Measurements from ENCODE around the gene CYP26B1. TPM values are rescaled to one million over a fixed set of nuclear protein-coding genes. Genes with fewer than 3 reads are reported as not detected.

Gene CYP26B1
- total and polyA plus RNA-seq, 12 donors: 0.88 to 8.3 (median 4.7) TPM

GRCh38 chr2:72085513-72085912, 62.1 kb downstream of the CYP26B1 start:
- no peak for DNase-seq
- Histone ChIP-seq H3K9me3 (peaks cover 0 to 5% (median 0%) of the 10 kb centered on the region in 11 donors), H3K36me3 (no peaks in the 10 kb centered on the region), H3K4me1 (no peaks in the 10 kb centered on the region), H3K27ac (no peak overlapping the region), H3K4me3 (no peak overlapping the region), H3K27me3 (peaks cover 0 to 7% (median 0%) of the 10 kb centered on the region in 7 donors)
- ATAC-seq: no peak
- WGBS, 2 donors: 86 to 92% methylated on average over 2 of the region's 2 CpGs
- intact Hi-C loops (cut with DNase I): no loop called here
- TF ChIP-seq CTCF (IDR thresholded peaks at IDR 0.05): no peak

GRCh38 chr2:72085036-72085435, 62.6 kb downstream of the CYP26B1 start:
- ATAC-seq: no peak
- intact Hi-C loops (cut with DNase I): no loop called here
- 92% methylated on average over 10 of the region's 10 CpGs for WGBS, 2 donors
- no peaks in the 10 kb centered on the region for H3K4me1 ChIP-seq
- peaks cover 0 to 5% (median 0%) of the 10 kb centered on the region in 11 donors for H3K9me3 ChIP-seq
- H3K27ac ChIP-seq: no peak overlapping the region
- no peak overlapping the region for H3K4me3 ChIP-seq
- H3K27me3 ChIP-seq: peaks cover 0 to 7% (median 0%) of the 10 kb centered on the region in 7 donors
- no peaks in the 10 kb centered on the region for H3K36me3 ChIP-seq
- no peak for DNase-seq
- no peak for TF ChIP-seq CTCF (IDR thresholded peaks at IDR 0.05)

GRCh38 chr2:72084584-72084976, 63.1 kb downstream of the CYP26B1 start:
- Histone ChIP-seq H3K4me3 (no peak overlapping the region), H3K36me3 (no peaks in the 10 kb centered on the region), H3K27me3 (peaks cover 0 to 7% (median 0%) of the 10 kb centered on the region in 7 donors), H3K9me3 (peaks cover 0 to 5% (median 0%) of the 10 kb centered on the region in 11 donors), H3K4me1 (no peaks in the 10 kb centered on the region), H3K27ac (no peak overlapping the region)
- ATAC-seq (no peak), DNase-seq (no peak)
- intact Hi-C loops (cut with DNase I): no loop called here
- TF ChIP-seq CTCF (IDR thresholded peaks at IDR 0.05): no peak
- 85 to 95% methylated on average over 6 of the region's 6 CpGs for WGBS, 2 donors

GRCh38 chr2:72083751-72084583, 63.7 kb downstream of the CYP26B1 start:
- intact Hi-C loops (cut with DNase I): no loop called here
- ATAC-seq (no peak), DNase-seq (no peak)
- WGBS, 2 donors: 83 to 86% methylated on average over 24 of the region's 24 CpGs
- no peaks in the 10 kb centered on the region for H3K4me1 ChIP-seq
- peaks cover 0 to 5% (median 0%) of the 10 kb centered on the region in 7 donors for H3K27me3 ChIP-seq
- H3K27ac ChIP-seq: no peak overlapping the region
- H3K9me3 ChIP-seq: peaks cover 0 to 5% (median 0%) of the 10 kb centered on the region in 11 donors
- no peak for TF ChIP-seq CTCF (IDR thresholded peaks at IDR 0.05)
- no peaks in the 10 kb centered on the region for H3K36me3 ChIP-seq
- no peak overlapping the region for H3K4me3 ChIP-seq

All from heart right ventricle (tissue), 16 donors.